ENCODE data around the gene DCTN4. TPM values are rescaled to one million over a fixed set of nuclear protein-coding genes. Genes with fewer than 3 reads are reported as not detected.

Gene DCTN4
- total RNA-seq, 1 experiment from 2014 or later, result 48.5 TPM

DNA sequence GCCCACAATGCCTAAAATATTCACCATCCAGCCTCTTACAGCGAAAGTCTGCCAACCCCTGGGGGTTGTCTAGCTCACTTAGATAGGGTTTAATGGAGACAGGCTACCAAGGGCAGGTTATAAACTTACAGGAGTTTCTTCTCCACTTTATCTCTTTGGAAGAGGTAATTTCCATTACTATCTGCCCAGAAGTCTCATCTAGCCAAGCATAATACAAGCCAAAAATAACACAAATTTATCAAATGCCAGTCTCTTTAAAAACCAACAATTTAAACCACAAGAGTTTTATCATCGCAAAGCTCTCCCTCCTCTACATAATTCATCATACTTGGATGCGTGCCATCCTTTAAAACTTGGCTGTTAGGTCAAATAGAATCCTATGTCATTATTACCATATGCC, 64.2 kb downstream of the DCTN4 start:
- Histone ChIP-seq H3K4me2 (ENCODE audit: insufficient read depth, insufficient read length, low read length) (no peak overlapping the region), H3K27ac (ENCODE audit: insufficient read length, low read depth, low read length) (no peak overlapping the region), H2AFZ (ENCODE audit: low read length) (no peak overlapping the region), H3K9ac (ENCODE audit: extremely low read depth, insufficient read length, low read length) (no peak overlapping the region), H3T11ph (ENCODE audit: low read length) (no peak overlapping the region), H3K27me3 (ENCODE audit: insufficient read depth, low read length) (no peaks in the 10 kb centered on the region), H2AK5ac (ENCODE audit: insufficient read length, low read length) (no peak overlapping the region), H2BK120ac (ENCODE audit: low read depth, low read length, poor library complexity, severe bottlenecking) (no peak overlapping the region), H2BK15ac (ENCODE audit: low read depth, low read length) (no peak overlapping the region), H3K14ac (ENCODE audit: insufficient read depth, low read length) (no peak overlapping the region), H3K18ac (ENCODE audit: insufficient read length, low read depth, low read length) (no peak overlapping the region), H2BK20ac (ENCODE audit: low read depth, low read length, poor library complexity, severe bottlenecking) (no peak overlapping the region), H3K79me1 (ENCODE audit: insufficient read depth, low read depth, low read length, poor library complexity, severe bottlenecking) (no peaks in the 10 kb centered on the region), H3K79me2 (ENCODE audit: insufficient read depth, low read length) (no peaks in the 10 kb centered on the region), H2BK12ac (ENCODE audit: insufficient read length, low read depth, low read length) (no peak overlapping the region), H4K91ac (ENCODE audit: insufficient read length, low read depth, low read length) (no peak overlapping the region), H3K4me1 (ENCODE audit: insufficient read depth, low read length) (no peaks in the 10 kb centered on the region), H3K4ac (ENCODE audit: low read depth, low read length) (no peak overlapping the region), H4K5ac (ENCODE audit: insufficient read length, low read depth, low read length) (no peak overlapping the region), H3K23ac (ENCODE audit: insufficient read length, low read depth, low read length) (no peak overlapping the region), H3K56ac (ENCODE audit: insufficient read length, low read depth, low read length) (no peak overlapping the region), H3K9me3 (ENCODE audit: control insufficient read depth, low read depth, low read length) (no peaks in the 10 kb centered on the region), H2BK5ac (ENCODE audit: insufficient read length, low read length) (no peak overlapping the region), H4K8ac (replicated peaks; ENCODE audit: insufficient read length, low read depth, low read length) (no peak overlapping the region), H3K23me2 (ENCODE audit: insufficient read length, low read depth, low read length, poor library complexity, severe bottlenecking) (no peaks in the 10 kb centered on the region), H4K20me1 (ENCODE audit: control insufficient read depth, insufficient read depth, insufficient read length) (no peaks in the 10 kb centered on the region)
- DNase-seq, result no peak
- H3K36me3 Mint-ChIP-seq (ENCODE audit: insufficient read depth in 1 of 3, low read depth in 3 of 3), result peaks cover 43 to 90% (median 77%) of the 10 kb centered on the region in 3 experiments; a peak in 6 of 7 replicates
- no peak overlapping the region for H3K4me3 Mint-ChIP-seq
- H3K4me1 Mint-ChIP-seq, result peaks cover 6 to 11% of the 10 kb centered on the region in 2 experiments
- WGBS (ENCODE audit: extremely low coverage, insufficient read length, low lambda C conversion rate), result no CpG with 5 or more reads among the region's 3 CpGs
- no peaks in the 10 kb centered on the region for H3K27me3 Mint-ChIP-seq (ENCODE audit: low read depth)
- no peak overlapping the region for H3K27ac Mint-ChIP-seq
- H3K9me3 Mint-ChIP-seq, result no peaks in the 10 kb centered on the region
- TF ChIP-seq, protein P1, sequence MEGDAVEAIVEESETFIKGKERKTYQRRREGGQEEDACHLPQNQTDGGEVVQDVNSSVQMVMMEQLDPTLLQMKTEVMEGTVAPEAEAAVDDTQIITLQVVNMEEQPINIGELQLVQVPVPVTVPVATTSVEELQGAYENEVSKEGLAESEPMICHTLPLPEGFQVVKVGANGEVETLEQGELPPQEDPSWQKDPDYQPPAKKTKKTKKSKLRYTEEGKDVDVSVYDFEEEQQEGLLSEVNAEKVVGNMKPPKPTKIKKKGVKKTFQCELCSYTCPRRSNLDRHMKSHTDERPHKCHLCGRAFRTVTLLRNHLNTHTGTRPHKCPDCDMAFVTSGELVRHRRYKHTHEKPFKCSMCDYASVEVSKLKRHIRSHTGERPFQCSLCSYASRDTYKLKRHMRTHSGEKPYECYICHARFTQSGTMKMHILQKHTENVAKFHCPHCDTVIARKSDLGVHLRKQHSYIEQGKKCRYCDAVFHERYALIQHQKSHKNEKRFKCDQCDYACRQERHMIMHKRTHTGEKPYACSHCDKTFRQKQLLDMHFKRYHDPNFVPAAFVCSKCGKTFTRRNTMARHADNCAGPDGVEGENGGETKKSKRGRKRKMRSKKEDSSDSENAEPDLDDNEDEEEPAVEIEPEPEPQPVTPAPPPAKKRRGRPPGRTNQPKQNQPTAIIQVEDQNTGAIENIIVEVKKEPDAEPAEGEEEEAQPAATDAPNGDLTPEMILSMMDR (conservative IDR thresholded peaks at IDR 0.05), result no peak

All from H9 (cell line).